Gastroesophageal sphincter (tissue), 4 donors: ENCODE results near the gene JPT2. TPM values are rescaled to one million over a fixed set of nuclear protein-coding genes. Genes with fewer than 3 reads are reported as not detected.

Source experiments
- ATAC-seq: fragments of 150-250 bp; one replicate; pipeline ENCODE4 v1.9.1; 2016; ENCODE audit warnings: mild to moderate bottlenecking, moderate library complexity
- H3K27ac ChIP-seq, 4 donors: fragments of 200-600 bp; sonication (generic) in 3 of 4; 1 replicate in 3 of 4; 2 replicates in 1 of 4; pipeline ENCODE4 v1.5.1; 2016 to 2019
- H3K27me3 ChIP-seq: fragments of 200-600 bp; sonication (generic); one replicate; pipeline ENCODE4 v1.5.1; 2019
- H3K36me3 ChIP-seq, 2 donors: fragments of 200-600 bp; sonication (generic); one replicate each; pipeline ENCODE4 v1.5.1; 2019; ENCODE audit warnings: control low read depth in 1 of 2
- H3K4me1 ChIP-seq, 3 donors: fragments of 200-600 bp; sonication (generic); 1 replicate in 2 of 3; 2 replicates in 1 of 3; pipeline ENCODE4 v1.5.1; 2016 to 2019; ENCODE audit warnings: control low read depth in 2 of 3
- H3K4me3 ChIP-seq, 2 donors: fragments of 200-600 bp; sonication (generic); one replicate each; pipeline ENCODE4 v1.5.1; 2019; ENCODE audit warnings: mild to moderate bottlenecking in 1 of 2, moderate library complexity in 1 of 2
- H3K9me3 ChIP-seq, 3 donors: fragments of 200-600 bp; sonication (generic); one replicate each; pipeline ENCODE4 v1.5.1; 2017 to 2019; ENCODE audit warnings: control low read depth in 2 of 3
- CTCF ChIP-seq, 4 experiments: fragments of 200-600 bp in 2 of 4; fragments of 450-650 bp in 2 of 4; sonication (generic) in 1 of 4; IDR thresholded peaks; one replicate each; pipeline ENCODE4 v1.5.1; 2017 to 2019; ENCODE audit warnings: antibody characterized with exemption in 4 of 4, mild to moderate bottlenecking in 2 of 4, moderate library complexity in 2 of 4
- EP300 ChIP-seq: sonication (generic); formaldehyde crosslinking; IDR thresholded peaks from one replicate; pipeline ENCODE4 v1.6.1; 2017; ENCODE audit warnings: antibody characterized with exemption, mild to moderate bottlenecking
- POLR2A ChIP-seq, 2 donors: fragments of 450-650 bp; IDR thresholded peaks; one replicate each; pipeline ENCODE4 v1.6.1; 2017; ENCODE audit warnings: antibody characterized with exemption in 2 of 2, mild to moderate bottlenecking in 2 of 2, moderate library complexity in 1 of 2
- POLR2AphosphoS5 ChIP-seq: sonication (generic); formaldehyde crosslinking; IDR thresholded peaks from one replicate; pipeline ENCODE4 v1.6.1; 2017; ENCODE audit warnings: antibody characterized with exemption
- WGBS, 2 donors: methylation state at CpG; one replicate each; pipeline ENCODE4 v1.1.5; 2018; ENCODE audit warnings: low coverage in 1 of 2; 5-methylcytosine and 5-hydroxymethylcytosine counted together
- total RNA-seq, 4 donors: library from RNA; depleted of rRNA; stranded (reverse); fragments of >200 nt; gene quantifications; one replicate each; pipeline ENCODE4 v1.1.0, GENCODE V29; 2016

The JPT2 gene
- total RNA-seq, 4 donors from 2014 or later = 21.4 to 49.9 (median 31.6) TPM

- TF ChIP-seq CTCF (IDR thresholded peaks at IDR 0.05) = no peak
- TF ChIP-seq POLR2A (IDR thresholded peaks at IDR 0.05) = no peak
- no peak for TF ChIP-seq EP300
- TF ChIP-seq POLR2AphosphoS5 = no peak
- Histone ChIP-seq H3K27me3 (no peaks in the 10 kb centered on the region), H3K27ac (no peak overlapping the region), H3K4me3 (no peak overlapping the region), H3K36me3 (peaks cover 0 to 100% of the 10 kb centered on the region in 2 donors), H3K4me1 (no peaks in the 10 kb centered on the region), H3K9me3 (no peaks in the 10 kb centered on the region)
- no peak for ATAC-seq
- 83 to 86% methylated on average over 2 of the region's 2 CpGs for whole genome bisulfite sequencing, 2 donors
These were observed 38.8 kb upstream of the JPT2 start for GRCh38 chr16:1639282-1639681.

GRCh38 chr16:1639860-1640259 lies 38.2 kb upstream of the JPT2 start:
- no peak for ATAC-seq
- no peak overlapping the region for H3K4me3 ChIP-seq
- H3K27me3 ChIP-seq = no peaks in the 10 kb centered on the region
- 79 to 80% methylated on average over 1 to 11 of the region's 11 CpGs for WGBS, 2 donors
- no peaks in the 10 kb centered on the region for H3K9me3 ChIP-seq
- peaks cover 0 to 100% of the 10 kb centered on the region in 2 donors for H3K36me3 ChIP-seq
- no peak for TF ChIP-seq POLR2A (IDR thresholded peaks at IDR 0.05)
- TF ChIP-seq EP300 = no peak
- TF ChIP-seq CTCF (IDR thresholded peaks at IDR 0.05) = no peak
- H3K4me1 ChIP-seq = no peaks in the 10 kb centered on the region
- H3K27ac ChIP-seq = no peak overlapping the region

GRCh38 chr16:1640261-1640941 lies 37.7 kb upstream of the JPT2 start:
- Histone ChIP-seq H3K27ac (no peak overlapping the region), H3K4me1 (no peaks in the 10 kb centered on the region), H3K9me3 (no peaks in the 10 kb centered on the region), H3K36me3 (peaks cover 0 to 100% of the 10 kb centered on the region in 2 donors), H3K4me3 (no peak overlapping the region), H3K27me3 (no peaks in the 10 kb centered on the region)
- WGBS, 2 donors = 71 to 79% methylated on average over 8 of the region's 20 CpGs
- TF ChIP-seq POLR2AphosphoS5 = no peak
- TF ChIP-seq POLR2A (IDR thresholded peaks at IDR 0.05) = no peak
- no peak for TF ChIP-seq CTCF (IDR thresholded peaks at IDR 0.05)
- TF ChIP-seq EP300 = no peak
- no peak for ATAC-seq

GRCh38 chr16:1641261-1641660 lies 36.8 kb upstream of the JPT2 start:
- ATAC-seq = no peak
- WGBS, 2 donors = 83% methylated on average over 3 of the region's 12 CpGs; no CpG with 5 or more reads in 1 of the 2 donors
- Histone ChIP-seq H3K27ac (no peak overlapping the region), H3K27me3 (no peaks in the 10 kb centered on the region), H3K4me3 (no peak overlapping the region), H3K9me3 (no peaks in the 10 kb centered on the region), H3K36me3 (peaks cover 0 to 100% of the 10 kb centered on the region in 2 donors), H3K4me1 (no peaks in the 10 kb centered on the region)
- TF ChIP-seq CTCF (IDR thresholded peaks at IDR 0.05) (no peak), POLR2AphosphoS5 (no peak)

GRCh38 chr16:1642148-1642547 lies 35.9 kb upstream of the JPT2 start:
- Histone ChIP-seq H3K4me3 (no peak overlapping the region), H3K27ac (no peak overlapping the region), H3K4me1 (no peaks in the 10 kb centered on the region), H3K9me3 (no peaks in the 10 kb centered on the region), H3K27me3 (no peaks in the 10 kb centered on the region), H3K36me3 (peaks cover 0 to 100% of the 10 kb centered on the region in 2 donors)
- TF ChIP-seq POLR2A (IDR thresholded peaks at IDR 0.05) = no peak
- TF ChIP-seq POLR2AphosphoS5 = no peak
- TF ChIP-seq CTCF (IDR thresholded peaks at IDR 0.05) = no peak
- no peak for TF ChIP-seq EP300
- ATAC-seq = no peak
- 50 to 92% methylated on average over 1 to 2 of the region's 5 CpGs for WGBS, 2 donors
